NOMO-1 (cell line): ENCODE data around the gene NUAK2.

Experiments used
- DNase-seq, 2 experiments: peaks; one replicate each; lab custom pipeline; 2025; ENCODE audit not compliant: unreplicated experiment in 2 of 2; lab: John Stamatoyannopoulos, UW

NUAK2 gene

GRCh38 chr1:205323794-205324193 lies 2.2 kb upstream of the NUAK2 start:
- DNase-seq, result no peak

- peak in 1 of 2 experiments; percentile 44 for DNase-seq
These were observed 376 bp upstream of the NUAK2 start for GRCh38 chr1:205321959-205322283.

- DNase-seq, result peak; percentile 52 to 57
These were observed 2.2 kb downstream of the NUAK2 start for GRCh38 chr1:205319081-205320018.

DNA sequence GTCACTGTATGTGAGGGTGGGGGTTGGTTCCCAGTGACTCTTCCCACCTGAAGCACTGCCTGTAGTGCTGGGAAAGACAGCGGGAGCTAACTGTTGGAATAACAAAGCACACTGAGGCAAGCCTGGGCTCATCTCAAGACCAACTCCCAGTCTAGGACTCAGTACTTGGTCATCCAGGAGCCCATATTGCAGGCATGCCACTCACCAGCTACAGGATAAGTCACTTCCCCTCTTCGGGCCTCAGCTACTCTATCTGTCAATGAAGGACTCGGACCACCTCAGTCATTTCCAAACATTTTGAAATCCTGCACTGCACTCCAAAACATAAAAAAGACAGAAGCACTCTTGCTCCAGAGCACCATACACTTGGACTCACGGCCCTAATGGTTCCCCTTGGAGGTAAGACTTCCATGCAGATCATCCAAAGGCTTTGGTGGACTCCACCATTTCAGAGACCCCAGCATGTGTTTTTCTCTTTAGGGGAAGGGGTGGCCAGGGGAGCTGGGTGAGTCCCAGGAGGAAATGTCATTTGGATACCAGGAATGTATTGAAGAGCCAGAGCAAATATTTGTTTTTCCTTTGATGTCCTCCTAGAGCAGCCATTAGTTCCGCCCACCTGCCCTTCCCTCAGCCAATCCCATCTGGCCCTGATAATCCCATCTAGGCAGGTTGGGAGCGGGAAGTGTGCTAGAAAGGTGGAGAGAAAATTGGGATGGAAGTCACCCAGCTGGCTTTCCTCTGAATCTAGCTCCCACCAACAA lies 3.1 kb downstream of the NUAK2 start:
- DNase-seq, result no peak

DNA sequence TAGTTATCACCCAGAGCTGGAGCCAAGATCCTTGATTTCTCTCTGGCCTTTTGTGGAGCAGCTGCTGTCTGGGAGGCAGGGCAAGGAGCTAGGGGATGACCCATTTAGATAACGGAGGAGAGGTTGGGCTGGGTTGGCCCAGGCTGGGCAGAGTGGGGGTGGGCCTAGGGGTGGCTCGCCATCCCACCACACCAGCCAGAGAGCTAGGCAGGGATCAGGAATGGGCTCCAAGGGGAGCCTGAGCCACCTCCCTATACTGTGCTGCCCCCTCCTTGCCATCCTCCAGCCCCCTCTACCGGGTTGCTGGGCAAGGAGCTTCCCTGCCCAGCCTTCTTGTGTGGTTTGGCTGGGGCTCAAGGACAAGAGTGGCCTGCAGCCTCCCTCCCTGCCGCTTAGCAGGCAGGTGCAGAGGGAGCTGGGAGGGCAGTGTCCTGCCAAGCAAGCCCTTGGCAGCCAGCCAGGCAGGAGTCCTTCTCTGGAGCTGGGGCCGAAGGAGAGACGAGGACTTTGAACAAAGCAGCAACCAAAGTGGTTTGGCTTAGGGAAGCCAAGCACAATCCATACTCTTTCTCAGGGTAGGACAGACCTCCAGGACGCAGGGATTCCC lies 4.1 kb downstream of the NUAK2 start:
- DNase-seq, result no peak

DNA sequence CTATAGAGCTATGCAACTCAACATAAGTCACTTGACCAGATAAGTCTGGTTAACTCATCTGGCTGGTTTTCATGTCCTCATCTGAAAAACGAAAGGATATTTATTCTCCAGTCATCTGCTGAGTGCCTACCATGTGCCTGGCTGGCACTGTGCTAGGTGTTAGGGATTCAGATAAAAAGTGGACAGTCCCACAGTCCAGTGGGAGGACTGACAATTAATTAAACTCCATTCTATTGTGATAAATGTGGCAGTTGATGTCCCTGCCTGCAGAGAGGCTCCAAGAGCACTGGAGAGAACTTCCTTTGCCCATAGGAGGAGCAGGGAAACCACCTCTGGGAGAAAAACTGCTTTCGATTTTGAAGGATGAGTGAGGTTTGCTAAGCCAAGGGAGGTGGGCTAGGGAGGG lies 5.4 kb downstream of the NUAK2 start:
- DNase-seq, result no peak

DNA sequence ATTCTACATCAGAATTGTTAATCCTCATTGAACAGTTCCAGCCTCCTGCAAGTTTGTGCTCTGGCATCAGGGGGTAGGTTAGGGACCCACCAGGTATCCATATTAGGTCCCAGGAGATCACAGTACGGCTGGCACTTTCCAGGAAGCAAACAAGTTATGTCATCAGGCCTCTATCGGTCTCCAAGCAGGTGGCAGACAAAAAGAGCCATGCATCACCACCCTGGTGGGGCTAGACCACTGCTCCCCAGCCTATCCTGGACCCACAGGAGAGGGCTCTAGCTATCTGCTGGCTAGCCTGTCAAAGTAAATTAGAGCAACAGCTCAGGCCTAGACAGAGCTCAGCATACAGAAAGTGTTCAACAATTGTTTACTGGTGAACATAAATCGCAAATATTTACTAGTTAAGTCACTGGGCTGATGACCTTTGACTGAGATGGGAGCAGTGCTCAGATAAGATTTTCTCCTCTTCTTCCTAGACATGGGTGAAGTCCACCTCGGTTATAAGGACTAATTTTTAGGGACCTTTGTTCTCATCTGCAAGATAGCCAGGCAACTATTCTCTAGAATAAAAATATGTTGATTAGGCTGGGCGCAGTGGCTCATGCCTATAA lies 6.4 kb downstream of the NUAK2 start:
- DNase-seq, result no peak

DNA sequence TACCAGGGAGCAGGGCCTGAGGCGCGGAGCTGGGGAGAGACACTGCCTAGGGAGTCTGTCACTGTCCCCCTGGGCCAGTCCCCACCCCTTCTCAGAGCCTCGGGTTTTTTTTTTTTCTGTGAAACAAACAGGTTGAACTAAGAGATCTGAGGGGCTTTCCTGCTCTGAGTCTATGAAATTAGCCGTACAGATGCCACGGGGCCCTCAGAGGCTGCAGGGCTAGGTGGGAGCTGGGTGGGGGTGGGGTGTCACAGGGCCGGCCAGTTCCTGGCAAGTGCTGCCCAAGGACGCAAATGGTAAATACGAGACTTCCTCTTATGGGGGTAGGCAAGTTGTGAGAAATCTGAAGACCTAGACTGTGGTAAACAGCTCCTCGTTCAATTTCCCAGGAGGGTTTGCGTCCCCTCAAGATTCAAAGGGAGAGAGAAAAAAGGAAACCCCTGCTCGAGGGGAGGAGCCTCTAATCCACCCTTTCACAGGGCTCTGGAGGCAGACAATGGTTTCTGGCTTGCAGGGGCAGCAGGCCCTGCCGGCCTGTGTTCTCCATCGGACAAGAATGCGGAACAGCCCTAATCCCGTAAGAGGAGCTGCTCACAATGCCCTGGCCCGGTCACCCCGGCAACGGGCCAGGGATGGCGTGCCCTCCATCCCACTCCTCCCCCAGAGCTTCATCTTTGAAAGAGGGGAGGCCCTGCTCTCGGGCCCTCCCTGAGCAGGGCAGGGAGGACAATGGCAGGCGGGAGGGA lies 7.8 kb downstream of the NUAK2 start:
- peak; percentile 17 to 22 for DNase-seq

- DNase-seq, result no peak
These were observed 8.5 kb downstream of the NUAK2 start for GRCh38 chr1:205312866-205313562.

- peak; percentile 68 to 80 for DNase-seq
These were observed 10.4 kb downstream of the NUAK2 start for GRCh38 chr1:205310976-205311704.

- no peak for DNase-seq
These were observed 11.8 kb downstream of the NUAK2 start for GRCh38 chr1:205309741-205310140.

DNA sequence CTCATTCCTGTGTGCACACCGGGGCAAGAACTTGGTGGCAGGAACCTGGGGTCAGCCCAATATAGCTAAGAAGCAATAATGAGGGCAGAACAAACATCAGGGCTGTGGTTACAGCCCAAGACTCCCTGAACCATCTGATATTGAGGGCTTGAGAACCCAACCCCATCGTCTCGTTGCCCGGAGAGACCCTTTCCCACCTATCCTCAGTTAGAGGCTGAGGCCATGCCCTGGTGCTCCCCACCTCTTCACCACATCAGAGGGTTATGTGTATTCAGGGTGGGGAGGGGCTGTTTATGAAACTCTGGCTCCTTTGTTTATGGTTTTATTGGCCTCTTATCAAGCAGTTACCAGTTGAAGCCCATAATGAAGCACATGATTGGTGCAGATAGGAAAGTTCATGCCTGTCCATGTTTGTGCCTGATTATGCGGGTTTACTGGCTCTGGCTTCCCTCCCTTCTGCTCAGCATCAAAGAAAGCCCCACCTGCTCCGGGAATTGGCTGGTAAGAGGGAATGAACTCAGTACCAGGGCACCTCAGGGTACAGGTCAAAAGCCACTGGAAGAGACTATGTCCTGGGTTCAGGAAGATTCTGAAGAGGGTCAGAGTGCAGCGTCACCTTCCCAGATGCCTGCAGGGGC lies 14.5 kb downstream of the NUAK2 start:
- no peak for DNase-seq

DNA sequence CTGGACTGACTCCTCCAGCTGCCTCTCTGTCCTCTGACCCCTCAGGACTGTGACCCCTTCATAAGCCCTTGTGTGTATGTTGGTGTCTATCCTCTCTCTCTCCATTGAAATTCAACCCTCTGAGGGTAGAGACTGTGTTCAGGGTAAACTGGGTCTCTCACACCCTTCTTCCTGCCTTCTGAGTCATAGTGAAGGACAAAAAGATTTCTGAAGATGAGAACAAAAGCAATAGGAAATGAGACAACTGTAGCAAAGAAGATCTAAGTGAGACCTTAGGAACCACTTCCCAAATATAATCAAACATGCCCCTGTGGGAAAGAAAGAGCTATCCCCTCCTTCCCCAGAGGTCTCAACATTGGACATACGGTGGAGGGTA lies 16.9 kb downstream of the NUAK2 start:
- no peak for DNase-seq

GRCh38 chr1:205304046-205304694 lies 17.4 kb downstream of the NUAK2 start:
- no peak for DNase-seq

- DNase-seq, result no peak
These were observed 18.2 kb downstream of the NUAK2 start for GRCh38 chr1:205303247-205303888.

GRCh38 chr1:205301842-205302588 lies 19.5 kb downstream of the NUAK2 start:
- no peak for DNase-seq

DNA sequence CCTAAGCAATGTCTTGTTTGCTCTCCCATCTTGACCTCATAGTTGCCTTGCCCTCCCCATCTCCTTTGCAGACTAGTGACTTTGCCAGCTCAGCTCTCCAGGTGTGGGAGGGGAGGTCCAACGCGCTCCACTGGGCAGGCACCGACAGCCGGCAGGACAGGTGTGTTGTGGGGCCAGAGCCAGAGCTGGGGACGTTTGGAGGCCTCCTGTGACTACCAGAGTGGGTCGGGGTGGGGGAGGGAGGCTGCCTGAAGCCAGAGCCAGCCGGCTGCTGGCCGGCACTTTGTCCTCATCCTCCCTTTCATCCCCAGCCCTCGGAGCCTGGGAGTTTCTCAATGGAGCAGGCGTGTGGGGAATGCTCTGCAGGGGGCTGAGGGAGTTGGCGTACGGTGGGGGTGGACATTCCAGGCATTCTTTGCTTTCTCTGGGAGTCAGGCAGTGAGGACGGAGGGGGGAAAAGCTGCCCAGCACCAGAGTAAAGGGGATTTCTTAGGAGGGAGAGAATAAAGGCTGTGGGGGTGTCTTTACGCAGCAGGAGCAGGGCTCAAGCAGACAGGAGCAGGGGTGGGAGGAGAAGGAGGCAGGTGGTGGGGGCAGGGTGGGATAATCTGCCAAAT lies 20.2 kb downstream of the NUAK2 start:
- no peak for DNase-seq
